Liver (tissue), 3 donors: ENCODE results near the gene SOHLH1.

Experiments
- CTCF ChIP-seq: fragments of 150-350 bp; IDR thresholded peaks from 2 replicates; pipeline ENCODE4 v1.5.1; 2017; ENCODE audit warnings: improper control_type of control experiment, low read depth, low read length; ENCODE audit not compliant: missing input control
- EGR1 ChIP-seq, 2 donors: IDR thresholded peaks; 2 replicates each; pipeline ENCODE4 v1.6.1; 2016 to 2018; ENCODE audit warnings: antibody characterized with exemption in 2 of 2, low read depth in 2 of 2
- GABPA ChIP-seq, 2 donors: IDR thresholded peaks in 1 of 2; conservative IDR thresholded peaks in 1 of 2; 2 replicates each; pipeline ENCODE4 v1.6.1; 2016; ENCODE audit warnings: antibody characterized with exemption in 2 of 2, mild to moderate bottlenecking in 1 of 2, moderate library complexity in 1 of 2
- JUND ChIP-seq, 2 donors: IDR thresholded peaks; 2 replicates each; pipeline ENCODE4 v1.6.1; 2016; ENCODE audit warnings: antibody characterized with exemption in 2 of 2
- MAX ChIP-seq: IDR thresholded peaks from 2 replicates; pipeline ENCODE4 v1.6.1; 2016; ENCODE audit warnings: antibody characterized with exemption
- NR2F2 ChIP-seq: IDR thresholded peaks from 2 replicates; pipeline ENCODE4 v1.6.1; 2016; ENCODE audit warnings: antibody characterized with exemption
- RAD21 ChIP-seq, 2 donors: IDR thresholded peaks; 2 replicates each; pipeline ENCODE4 v1.6.1; 2016; ENCODE audit warnings: antibody characterized with exemption in 2 of 2, mild to moderate bottlenecking in 2 of 2
- REST ChIP-seq: IDR thresholded peaks from 2 replicates; pipeline ENCODE4 v1.6.1; 2016; ENCODE audit warnings: antibody characterized with exemption, mild to moderate bottlenecking
- TAF1 ChIP-seq: conservative IDR thresholded peaks from 2 replicates; pipeline ENCODE4 v1.6.1; 2016; ENCODE audit warnings: antibody characterized with exemption, mild to moderate bottlenecking
- donor health status: healthy.
- donor health status: healthy.

GRCh38 chr9:135693771-135694170, 5.5 kb downstream of the SOHLH1 start:
- TF ChIP-seq MAX (no peak), CTCF (no peak), REST (no peak), NR2F2 (no peak), RAD21 (IDR thresholded peaks at IDR 0.05) (no peak), JUND (IDR thresholded peaks at IDR 0.05) (no peak), TAF1 (no peak), GABPA (IDR thresholded peaks at IDR 0.05 in 1 of 2, conservative IDR thresholded peaks at IDR 0.05 in 1 of 2) (no peak), EGR1 (IDR thresholded peaks at IDR 0.05; ENCODE audit: low read depth in 2 of 2) (no peak)
